ENCODE measurements around the gene MTIF3. TPM values are rescaled to one million over a fixed set of nuclear protein-coding genes. Genes with fewer than 3 reads are reported as not detected.

The MTIF3 gene
- total RNA-seq, 1 experiment from 2014 or later: 42.0 TPM

GRCh38 chr13:27424246-27425157, 25.9 kb downstream of the MTIF3 start, which contains the start of gene GTF3A (continued):
- TF ChIP-seq ATF6 (CRISPR knock-in tag; IDR thresholded peaks at IDR 0.05) (no peak), ZNF423 (CRISPR knock-in tag; IDR thresholded peaks at IDR 0.05) (no peak), SMAD3 (CRISPR knock-in tag; IDR thresholded peaks at IDR 0.05; ENCODE audit: borderline replicate concordance) (peak; percentile 80; the same call in 1 of the 2 replicates), NR1H2 (CRISPR knock-in tag; IDR thresholded peaks at IDR 0.05) (0 out of 2 replicates have a peak, but pooled peaks have one; percentile 63), IRF1 (CRISPR knock-in tag; IDR thresholded peaks at IDR 0.05) (peak; percentile 97), MYBL2 (CRISPR knock-in tag; IDR thresholded peaks at IDR 0.05) (peak; percentile 97), ZBTB43 (CRISPR knock-in tag; IDR thresholded peaks at IDR 0.05) (peak; percentile 97), ATF2 (CRISPR knock-in tag; IDR thresholded peaks at IDR 0.05; ENCODE audit: borderline replicate concordance, low read depth) (peak; percentile 82; the same call in 1 of the 2 replicates), ZNF263 (CRISPR knock-in tag; IDR thresholded peaks at IDR 0.05; ENCODE audit: low read depth) (peak; percentile 71; the same call in 1 of the 2 replicates), KAT7 (CRISPR knock-in tag; IDR thresholded peaks at IDR 0.05; ENCODE audit: borderline replicate concordance) (peak; percentile 99), USF2 (CRISPR knock-in tag; IDR thresholded peaks at IDR 0.05) (peak; percentile 81), SMAD4 (CRISPR knock-in tag; IDR thresholded peaks at IDR 0.05) (peak; percentile 49; the same call in 1 of the 2 replicates), CREB1 (CRISPR knock-in tag; IDR thresholded peaks at IDR 0.05) (peak; percentile 80), SP1 (CRISPR knock-in tag; conservative IDR thresholded peaks at IDR 0.05) (peak; percentile 85), CTCF (IDR thresholded peaks at IDR 0.05) (no peak), NR2C2 (CRISPR knock-in tag; IDR thresholded peaks at IDR 0.05) (peak; percentile 61; the same call in 1 of the 2 replicates), E2F1 (CRISPR knock-in tag; IDR thresholded peaks at IDR 0.05) (peak; percentile 69), ZNF396 (CRISPR knock-in tag; IDR thresholded peaks at IDR 0.05; ENCODE audit: borderline replicate concordance) (no peak), TEAD4 (CRISPR knock-in tag; IDR thresholded peaks at IDR 0.05) (peak; percentile 41; the same call in 1 of the 2 replicates), PRDM15 (CRISPR knock-in tag; IDR thresholded peaks at IDR 0.05) (peak; percentile 68), E2F5 (CRISPR knock-in tag; IDR thresholded peaks at IDR 0.05) (peak; percentile 96), ZNF671 (CRISPR knock-in tag; IDR thresholded peaks at IDR 0.05) (no peak)
